ENCODE results near the gene B3GALT4.
"Not testable (repeated sequence)": the region's sequence is repeated elsewhere in the genome, so short reads cannot be mapped to it uniquely, and the experiment has no call there.

The B3GALT4 gene
- 10.0 to 22.8 (median 14.6) reads per million in 4 donors for total RNA-seq

- peak; percentile 50 to 84 (median 60) for DNase-seq
Measured at GRCh38 chr6:33276864-33277662, at the start of gene B3GALT4. Gene B3GALT4 (plus strand): TSS chr6:33277123. CDS start chr6:33277420, 297 bp downstream.

DNA sequence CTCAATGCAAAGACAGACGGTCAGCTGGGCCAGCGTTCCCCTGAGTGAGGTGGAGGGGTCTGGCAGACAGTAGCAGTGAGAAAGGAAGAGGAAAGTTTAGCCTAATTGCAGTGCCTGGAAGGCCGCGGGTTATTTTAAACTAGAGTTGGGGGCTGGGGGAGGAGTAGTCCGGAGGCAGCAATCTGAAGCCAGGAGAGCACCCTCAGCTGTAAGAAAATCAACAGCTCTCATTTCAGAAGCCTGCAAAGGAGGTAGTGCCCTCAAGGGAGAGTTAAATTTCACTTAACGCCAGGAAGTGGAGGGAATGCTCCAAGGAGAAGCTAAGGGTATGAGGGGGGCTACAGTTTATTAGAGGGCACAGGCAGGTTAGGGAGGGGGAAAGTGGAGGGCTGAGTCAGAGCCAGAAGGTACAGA is 41.7 kb upstream of the B3GALT4 start:
- DNase-seq, result no peak

GRCh38 chr6:33236328-33236727 is 40.6 kb upstream of the B3GALT4 start:
- DNase-seq, result no peak

GRCh38 chr6:33236852-33237251 is 40.1 kb upstream of the B3GALT4 start:
- DNase-seq, result no peak

GRCh38 chr6:33237741-33238140 is 39.2 kb upstream of the B3GALT4 start:
- DNase-seq, result no peak

GRCh38 chr6:33241968-33242367 is 35.0 kb upstream of the B3GALT4 start:
- peak in 1 of 5 donors; percentile 39 for DNase-seq

DNA sequence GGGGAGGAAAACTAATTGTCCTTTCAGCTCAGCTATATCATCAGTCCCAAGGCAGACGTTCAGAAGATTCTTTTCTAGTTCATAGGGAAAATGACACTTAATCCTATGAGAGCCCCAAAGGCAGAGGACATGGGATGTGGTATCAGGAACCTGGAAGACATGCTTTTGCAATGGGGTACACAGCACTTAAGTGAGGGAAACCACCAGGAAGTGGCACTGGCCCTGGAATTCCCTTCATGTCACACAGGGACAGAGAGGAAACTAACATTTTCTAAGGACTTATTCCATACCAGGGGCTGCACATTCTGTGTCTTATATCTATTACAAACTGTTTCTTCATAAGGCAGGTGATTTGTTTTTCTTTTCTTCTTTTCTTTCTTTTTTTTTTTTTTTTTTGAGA is 33.4 kb upstream of the B3GALT4 start:
- no peak for DNase-seq

- DNase-seq, result peak; percentile 70 to 90 (median 82)
Measured at GRCh38 chr6:33247977-33248642, 28.8 kb upstream of the B3GALT4 start.

DNA sequence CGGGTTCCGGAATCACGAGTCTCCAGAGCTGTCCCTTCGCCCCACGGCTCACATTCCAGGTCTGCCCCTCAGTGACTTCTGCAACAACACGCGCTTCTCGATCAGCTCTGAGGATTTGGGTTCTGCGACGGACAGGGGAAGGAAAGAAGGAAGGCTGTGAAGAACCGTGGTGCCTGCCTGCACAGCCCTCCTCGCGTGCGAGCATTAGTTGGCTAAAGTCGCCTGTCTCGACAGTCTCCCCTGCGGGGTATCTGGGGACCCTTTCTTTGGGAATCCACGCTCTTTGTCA is 28.3 kb upstream of the B3GALT4 start:
- DNase-seq, result peak in 1 of 5 donors; percentile 26

DNA sequence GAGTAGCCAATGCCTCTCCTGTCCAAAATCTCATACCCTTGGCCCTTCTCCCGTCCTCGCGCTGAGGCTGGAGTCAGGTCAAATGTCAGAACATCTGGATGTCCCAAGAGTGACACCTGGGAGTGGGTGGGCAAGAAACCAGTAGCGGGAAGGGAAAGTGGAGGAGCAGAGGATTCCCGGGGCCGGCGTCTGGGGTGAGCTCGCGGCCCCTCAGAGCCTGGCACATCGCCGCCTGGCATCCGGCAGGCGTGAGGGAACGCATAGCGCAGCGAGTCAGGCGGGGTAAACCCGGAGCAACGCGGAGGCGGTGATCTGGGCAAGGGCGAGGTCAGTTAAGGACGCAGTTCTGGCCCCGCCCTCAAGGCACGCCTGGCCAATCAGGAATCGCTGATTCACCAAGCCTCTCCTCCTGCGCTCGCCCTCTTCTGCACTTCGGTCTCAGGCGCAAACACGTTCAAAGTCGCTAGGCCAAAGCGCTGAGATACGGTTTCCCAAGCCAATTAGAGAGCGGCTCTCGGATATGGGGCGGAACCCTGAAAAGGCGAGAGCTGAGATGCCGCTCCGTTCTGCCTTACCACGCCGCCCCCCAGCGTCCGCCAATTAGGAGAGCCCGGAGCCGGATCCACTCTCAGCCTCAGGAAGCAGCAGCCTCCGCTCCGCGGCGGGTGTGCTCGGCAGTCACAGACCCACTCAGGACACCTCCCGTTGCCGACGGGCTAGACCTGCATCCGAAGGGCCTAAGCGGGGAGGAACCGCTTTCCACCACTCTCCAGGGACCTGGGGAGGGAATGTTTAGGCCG is 27.8 kb upstream of the B3GALT4 start:
- DNase-seq, result peak; percentile 93 to 99 (median 93)

- no peak for DNase-seq
Measured at GRCh38 chr6:33249732-33250630, 26.9 kb upstream of the B3GALT4 start.

DNA sequence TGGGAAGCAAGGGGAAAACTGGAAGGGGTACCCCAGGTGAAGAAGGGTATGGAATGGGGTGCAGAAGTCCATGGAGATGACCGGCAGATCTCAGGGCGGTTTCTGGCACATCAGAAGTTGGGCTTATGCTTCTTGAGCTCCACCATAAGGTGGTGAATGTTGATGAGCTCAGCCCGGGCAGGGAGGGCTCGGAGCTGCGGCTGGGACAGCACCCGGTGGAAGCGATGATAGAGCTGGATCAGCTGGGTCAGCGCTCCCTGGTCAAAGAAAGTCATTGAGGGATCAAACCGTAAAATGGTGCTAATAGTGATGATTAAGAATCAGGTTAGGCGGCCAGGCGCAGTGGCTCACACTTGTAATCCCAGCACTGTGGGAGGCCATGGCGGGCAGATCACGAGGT is 26.2 kb upstream of the B3GALT4 start:
- DNase-seq, result no peak

DNA sequence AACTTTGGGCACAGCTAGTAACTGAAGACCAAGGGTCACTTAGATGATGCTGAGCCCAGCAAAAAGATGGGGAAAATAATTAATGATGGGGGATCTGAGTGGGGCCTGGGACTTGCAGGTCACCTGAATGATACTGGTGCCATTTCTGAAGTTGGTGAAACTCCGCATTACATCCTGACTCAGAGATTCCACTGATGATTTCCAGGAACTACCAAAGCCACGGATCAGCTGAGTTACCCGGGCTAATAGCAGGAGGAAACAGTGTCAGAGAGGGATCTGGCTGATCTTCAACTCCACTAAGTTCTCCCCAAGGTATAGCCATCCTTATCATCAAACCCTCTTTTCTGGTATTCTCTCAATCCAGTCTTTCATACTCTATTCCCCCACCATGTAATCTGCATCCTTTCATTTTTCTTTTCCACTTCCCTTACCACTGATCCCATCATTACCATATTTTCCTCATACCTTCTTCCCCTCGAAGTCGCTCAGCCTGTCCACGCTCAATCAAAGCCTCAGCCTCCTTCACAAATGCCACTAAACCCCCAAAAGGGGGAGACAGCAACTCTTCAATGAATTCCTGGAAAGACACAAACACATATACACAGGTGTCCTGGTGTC is 25.4 kb upstream of the B3GALT4 start:
- DNase-seq, result no peak

DNA sequence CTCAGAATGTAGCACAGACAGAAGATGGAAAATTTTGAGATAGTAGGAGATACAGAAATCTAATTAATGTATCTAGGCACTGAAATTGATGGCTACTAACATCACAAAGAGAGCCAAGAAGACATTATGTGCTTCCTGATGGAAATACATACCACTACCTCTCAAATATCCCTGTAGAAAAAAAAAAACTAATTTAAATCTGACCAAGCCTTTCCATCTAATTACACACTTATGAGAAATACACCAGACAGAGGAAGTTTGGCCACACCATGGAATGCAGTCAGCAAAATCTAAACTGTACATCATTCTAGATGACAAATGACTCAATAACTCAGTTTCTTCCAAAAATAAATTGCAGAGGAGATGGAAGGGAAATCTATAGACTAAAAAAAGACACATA is 24.2 kb upstream of the B3GALT4 start:
- DNase-seq, result no peak

DNA sequence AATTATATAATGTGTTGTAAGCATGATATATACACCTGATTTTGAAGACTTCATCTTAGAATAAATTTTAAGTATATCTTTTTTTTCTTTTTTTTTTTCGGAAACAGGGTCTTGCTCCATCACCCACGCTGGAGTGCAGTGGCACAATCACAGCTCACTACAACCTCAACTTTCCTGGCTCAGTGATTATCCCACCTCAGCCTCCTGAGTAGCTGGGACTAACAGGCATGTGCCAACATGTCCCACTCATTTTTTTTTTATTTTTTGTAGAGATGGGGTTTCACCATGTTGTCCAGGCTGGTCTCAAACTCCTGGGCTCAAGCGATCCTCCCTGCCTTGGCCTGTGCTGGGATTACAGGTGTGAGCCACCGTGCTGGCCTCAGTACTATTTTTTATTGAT is 22.3 kb upstream of the B3GALT4 start:
- DNase-seq, result no peak

- DNase-seq, result no peak
Measured at GRCh38 chr6:33259032-33259431, 17.9 kb upstream of the B3GALT4 start.

DNA sequence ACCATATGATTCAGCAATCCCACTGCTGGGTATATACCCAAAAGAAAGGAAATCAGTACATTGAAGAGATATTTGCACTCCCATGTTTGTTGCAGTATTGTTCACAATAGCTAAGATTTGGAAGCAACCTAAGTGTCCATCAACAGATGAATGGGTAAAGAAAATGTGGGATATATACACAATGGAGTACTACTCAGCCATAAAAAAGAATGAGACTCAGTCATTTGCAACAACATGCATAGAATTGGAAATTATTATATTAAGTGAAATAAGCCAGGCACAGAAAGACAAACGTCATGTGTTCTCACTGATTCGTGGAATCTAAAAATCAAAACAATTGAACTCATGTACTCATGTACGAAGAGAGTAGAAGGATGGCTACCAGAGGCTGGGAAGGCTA is 14.4 kb upstream of the B3GALT4 start:
- DNase-seq, result not testable (repeated sequence)

DNA sequence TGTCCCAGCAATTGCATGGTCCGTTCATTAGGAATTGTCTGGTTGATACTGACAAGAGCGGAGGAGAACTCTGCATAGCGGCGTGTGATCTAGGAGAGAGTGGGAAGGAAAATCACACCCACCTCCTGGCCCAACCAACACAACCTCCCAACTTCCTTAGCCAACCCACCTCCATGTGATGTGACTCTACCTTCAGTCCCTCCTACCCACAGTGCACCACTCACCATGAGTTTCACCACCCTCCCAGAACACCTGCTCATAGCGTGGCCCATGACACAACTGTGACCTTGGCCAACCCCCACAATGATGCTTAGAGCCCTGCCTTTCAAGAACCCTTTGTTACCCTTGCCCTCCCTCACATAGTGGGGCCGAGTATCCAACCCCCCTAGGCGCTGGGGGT is 12.9 kb upstream of the B3GALT4 start:
- DNase-seq, result no peak

- DNase-seq, result no peak
Measured at GRCh38 chr6:33271117-33271467, 5.8 kb upstream of the B3GALT4 start.

- DNase-seq, result peak; percentile 83 to 98 (median 90)
Measured at GRCh38 chr6:33271468-33272274, 5.3 kb upstream of the B3GALT4 start, which contains the start of the genes RPS18 and VPS52. Gene RPS18 (plus strand): TSS chr6:33272075. CDS start chr6:33272120, 45 bp downstream. Gene VPS52 (minus strand): TSS chr6:33271876. CDS start chr6:33271675, 201 bp downstream.

Data from T-helper 1 cell (primary cell).